SKM-1 (cell line): ENCODE measurements around the gene CD81.
A peak's percentile ranks its signal among the peaks of the same experiment; 100 is the strongest.

Experiments used
- DNase-seq: peaks from one replicate; lab custom pipeline; 2025; ENCODE audit not compliant: unreplicated experiment; lab: John Stamatoyannopoulos, UW

The CD81 gene

GRCh38 chr11:2389377-2390026 lies 12.4 kb downstream of the CD81 start:
- no peak for DNase-seq

- no peak for DNase-seq
Measured at GRCh38 chr11:2390091-2390724, 13.1 kb downstream of the CD81 start.

- no peak for DNase-seq
Measured at GRCh38 chr11:2390725-2391151, 13.6 kb downstream of the CD81 start.

- DNase-seq: no peak
Measured at GRCh38 chr11:2391181-2391975, 14.3 kb downstream of the CD81 start.

- no peak for DNase-seq
Measured at GRCh38 chr11:2392241-2392959, 15.3 kb downstream of the CD81 start.

- DNase-seq: no peak
Measured at GRCh38 chr11:2393111-2393868, 16.2 kb downstream of the CD81 start.

- DNase-seq: no peak
Measured at GRCh38 chr11:2393941-2394817, 17.1 kb downstream of the CD81 start.

- DNase-seq: no peak
Measured at GRCh38 chr11:2394818-2395105, 17.7 kb downstream of the CD81 start.

- no peak for DNase-seq
Measured at GRCh38 chr11:2395211-2395730, 18.2 kb downstream of the CD81 start.

GRCh38 chr11:2395856-2396255 lies 18.7 kb downstream of the CD81 start:
- DNase-seq: no peak

- DNase-seq: no peak
Measured at GRCh38 chr11:2396471-2396870, 19.4 kb downstream of the CD81 start.

- DNase-seq: no peak
Measured at GRCh38 chr11:2397005-2397404, 19.9 kb downstream of the CD81 start.

GRCh38 chr11:2398664-2399355 lies 21.7 kb downstream of the CD81 start:
- DNase-seq: no peak

GRCh38 chr11:2399488-2400068 lies 22.5 kb downstream of the CD81 start:
- no peak for DNase-seq

GRCh38 chr11:2400069-2400761 lies 23.1 kb downstream of the CD81 start, which contains the start of gene TSSC4:
TSS of gene TSSC4 (plus strand) at chr11:2400750. CDS start at chr11:2402634, 1,884 bp downstream.
- peak; percentile 99 for DNase-seq

GRCh38 chr11:2400762-2401435 lies 23.8 kb downstream of the CD81 start:
- DNase-seq: no peak

- DNase-seq: no peak
Measured at GRCh38 chr11:2401436-2401984, 24.4 kb downstream of the CD81 start.
